AG09319 (cell line): ENCODE data around the gene INS.

Experiments
- DNase-seq: peaks from one replicate; pipeline ENCODE4 v3.0.0-alpha.2; 2010; ENCODE audit warnings: low read depth; ENCODE audit errors: extremely low read depth
- TF ChIP-seq, protein P1 (sequence below): IDR thresholded peaks from 2 replicates; pipeline ENCODE4 v1.5.1; 2011; ENCODE audit warnings: low read depth, mild to moderate bottlenecking, inconsistent platforms, low read length, moderate library complexity

The INS gene

DNA sequence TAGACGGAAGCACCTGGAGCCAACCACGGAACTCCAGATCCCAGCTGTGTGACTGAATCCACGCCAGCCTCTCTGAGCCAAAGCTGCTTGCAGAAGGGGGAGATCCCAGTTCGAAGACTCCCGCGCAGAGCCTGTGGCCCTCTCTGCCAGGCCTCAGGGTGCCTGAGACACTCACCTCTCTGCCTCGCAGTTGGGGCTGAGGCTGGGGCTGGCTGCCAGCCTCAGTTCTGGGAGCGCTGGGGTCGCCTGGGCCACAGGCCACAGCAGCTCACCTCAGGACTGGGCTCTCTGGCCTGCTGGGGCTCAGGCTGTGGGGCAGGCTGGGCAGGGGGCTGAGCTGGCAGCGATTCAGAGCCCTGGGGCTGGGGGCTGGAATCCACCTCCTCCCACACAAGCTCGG lies 13.6 kb downstream of the INS start:
- TF ChIP-seq, protein P1, sequence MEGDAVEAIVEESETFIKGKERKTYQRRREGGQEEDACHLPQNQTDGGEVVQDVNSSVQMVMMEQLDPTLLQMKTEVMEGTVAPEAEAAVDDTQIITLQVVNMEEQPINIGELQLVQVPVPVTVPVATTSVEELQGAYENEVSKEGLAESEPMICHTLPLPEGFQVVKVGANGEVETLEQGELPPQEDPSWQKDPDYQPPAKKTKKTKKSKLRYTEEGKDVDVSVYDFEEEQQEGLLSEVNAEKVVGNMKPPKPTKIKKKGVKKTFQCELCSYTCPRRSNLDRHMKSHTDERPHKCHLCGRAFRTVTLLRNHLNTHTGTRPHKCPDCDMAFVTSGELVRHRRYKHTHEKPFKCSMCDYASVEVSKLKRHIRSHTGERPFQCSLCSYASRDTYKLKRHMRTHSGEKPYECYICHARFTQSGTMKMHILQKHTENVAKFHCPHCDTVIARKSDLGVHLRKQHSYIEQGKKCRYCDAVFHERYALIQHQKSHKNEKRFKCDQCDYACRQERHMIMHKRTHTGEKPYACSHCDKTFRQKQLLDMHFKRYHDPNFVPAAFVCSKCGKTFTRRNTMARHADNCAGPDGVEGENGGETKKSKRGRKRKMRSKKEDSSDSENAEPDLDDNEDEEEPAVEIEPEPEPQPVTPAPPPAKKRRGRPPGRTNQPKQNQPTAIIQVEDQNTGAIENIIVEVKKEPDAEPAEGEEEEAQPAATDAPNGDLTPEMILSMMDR: no peak
- no peak for DNase-seq

DNA sequence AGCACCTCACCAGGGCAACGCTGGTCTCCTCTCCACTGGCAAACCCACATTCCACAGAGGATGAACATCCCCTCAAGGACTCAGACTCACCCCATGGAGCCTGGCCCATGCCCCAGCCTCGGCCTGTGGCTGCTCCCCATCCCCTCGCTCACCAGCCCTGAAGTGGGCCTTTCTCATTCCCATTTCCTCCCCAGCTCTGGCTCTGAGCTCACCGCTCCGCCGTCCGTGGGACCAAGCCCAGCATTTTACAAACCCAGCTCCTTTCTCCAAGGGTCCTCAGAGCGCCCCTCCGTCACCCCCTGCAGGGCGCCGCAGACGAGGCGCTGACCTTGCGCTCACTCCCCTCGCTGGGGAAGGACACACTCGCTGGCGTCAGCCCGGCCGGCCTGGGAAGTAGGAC lies 15.0 kb downstream of the INS start:
- DNase-seq: no peak
- TF ChIP-seq, protein P1: no peak

DNA sequence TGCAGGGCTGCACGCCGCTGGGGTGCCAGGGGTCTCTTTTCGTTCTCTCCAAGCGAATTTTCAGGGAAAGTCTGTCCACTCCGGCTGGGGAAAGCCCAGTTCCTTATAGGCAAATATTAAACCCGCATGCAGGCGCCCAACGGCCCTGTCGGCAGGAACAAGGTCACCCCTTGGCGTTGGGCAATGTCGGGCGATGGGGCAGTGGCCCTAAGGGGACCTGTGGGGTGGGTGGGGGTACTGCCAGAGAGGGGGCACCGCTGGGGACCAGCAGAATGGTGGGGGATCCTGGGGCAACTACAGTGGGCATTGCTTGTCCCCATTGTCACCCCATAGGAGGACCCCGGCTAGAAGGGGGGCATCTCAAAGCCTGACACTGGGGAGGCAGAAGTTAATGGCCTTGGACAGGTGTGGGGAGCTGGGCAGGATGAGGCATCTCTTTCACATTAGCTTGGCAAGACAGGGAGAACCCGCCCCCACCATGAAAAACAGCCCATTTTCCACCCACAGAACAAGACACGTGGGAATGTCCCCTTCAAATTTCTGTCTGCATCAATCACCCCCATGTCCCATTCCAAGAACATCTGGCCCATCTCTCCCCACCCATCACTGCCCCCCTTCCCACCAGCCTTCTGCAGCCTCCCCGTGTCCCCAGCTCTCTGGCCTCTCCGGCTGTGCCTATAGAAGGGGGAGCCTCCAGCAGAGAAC lies 16.3 kb downstream of the INS start:
- no peak for DNase-seq
- TF ChIP-seq, protein P1: no peak

DNA sequence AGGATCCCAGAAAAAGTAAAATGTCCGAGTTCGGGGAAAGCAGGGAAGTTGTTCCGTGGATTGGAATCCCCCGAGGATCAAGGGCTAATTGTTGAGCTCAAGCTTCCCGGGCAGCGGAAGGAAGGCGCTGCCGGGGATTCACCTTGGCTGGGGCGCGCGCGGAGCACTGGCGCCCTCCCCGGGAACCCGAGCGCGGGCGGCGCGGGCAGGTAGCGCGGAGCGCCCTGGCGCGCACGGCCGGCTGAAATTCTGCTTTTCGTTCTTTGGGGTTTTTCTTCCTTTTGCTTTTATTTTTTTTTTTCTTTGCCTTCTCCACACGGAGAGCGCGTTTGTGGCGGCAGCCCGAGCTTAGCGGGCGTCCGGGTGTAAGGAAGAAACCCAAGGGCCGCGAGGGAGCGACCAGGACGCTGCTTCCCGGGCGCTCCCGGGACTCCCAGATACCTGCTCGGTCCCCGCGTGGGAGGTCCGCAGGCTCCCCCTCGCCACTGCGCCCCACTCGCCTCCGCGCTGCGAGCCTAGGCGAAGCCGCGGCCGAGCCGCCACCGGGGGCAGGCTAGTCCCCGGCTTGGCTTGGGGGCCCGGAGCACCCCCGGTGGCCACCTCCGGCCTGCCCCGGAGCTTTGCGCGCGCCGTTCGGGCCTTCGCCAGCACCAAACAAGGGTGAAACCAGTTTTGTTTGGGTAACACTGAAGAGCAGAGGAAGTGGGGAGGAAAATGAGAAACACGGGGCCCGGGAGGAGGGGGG lies 17.0 kb downstream of the INS start:
- TF ChIP-seq, protein P1: no peak
- no peak for DNase-seq

DNA sequence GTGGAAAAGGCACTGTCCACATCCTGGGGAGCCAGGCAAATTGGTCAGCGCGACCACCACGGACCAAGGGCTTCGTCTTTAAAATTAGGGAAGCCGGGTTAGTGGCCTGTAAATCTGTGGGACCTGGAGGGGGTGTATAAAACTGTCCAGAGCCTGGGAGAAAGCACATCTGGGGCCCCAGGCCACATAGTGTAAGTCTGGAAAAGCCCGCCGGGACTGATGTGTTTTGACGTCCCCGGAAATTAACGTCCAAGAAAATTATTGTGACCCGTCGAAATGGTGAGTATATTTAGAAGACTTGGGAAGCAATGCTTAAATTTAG lies 17.6 kb downstream of the INS start:
- TF ChIP-seq, protein P1: no peak

DNA sequence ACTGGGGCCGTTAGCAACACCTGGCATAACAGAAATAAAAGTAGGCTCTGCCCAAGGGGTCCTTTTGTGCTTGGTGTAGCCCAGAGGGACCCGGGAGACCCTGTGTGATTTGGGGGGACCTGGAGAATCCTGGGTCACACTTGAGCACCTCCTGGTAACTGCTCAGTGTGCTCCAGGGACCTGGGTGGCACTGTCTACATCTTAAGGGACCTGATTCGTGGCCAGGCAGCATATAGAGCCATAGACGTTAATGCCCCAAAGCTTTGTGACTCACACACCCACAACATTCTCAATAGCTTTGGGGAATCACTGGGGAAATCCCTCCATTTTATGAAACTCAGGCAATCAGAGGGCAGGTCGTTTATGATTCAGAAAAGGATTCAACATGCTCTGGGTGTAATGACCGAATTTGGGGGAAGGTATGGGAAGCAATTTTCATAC lies 18.2 kb downstream of the INS start:
- TF ChIP-seq, protein P1: no peak
- DNase-seq: no peak

More for the DNA sequence above, 17.6 kb downstream of the INS start:
- DNase-seq: no peak

DNA sequence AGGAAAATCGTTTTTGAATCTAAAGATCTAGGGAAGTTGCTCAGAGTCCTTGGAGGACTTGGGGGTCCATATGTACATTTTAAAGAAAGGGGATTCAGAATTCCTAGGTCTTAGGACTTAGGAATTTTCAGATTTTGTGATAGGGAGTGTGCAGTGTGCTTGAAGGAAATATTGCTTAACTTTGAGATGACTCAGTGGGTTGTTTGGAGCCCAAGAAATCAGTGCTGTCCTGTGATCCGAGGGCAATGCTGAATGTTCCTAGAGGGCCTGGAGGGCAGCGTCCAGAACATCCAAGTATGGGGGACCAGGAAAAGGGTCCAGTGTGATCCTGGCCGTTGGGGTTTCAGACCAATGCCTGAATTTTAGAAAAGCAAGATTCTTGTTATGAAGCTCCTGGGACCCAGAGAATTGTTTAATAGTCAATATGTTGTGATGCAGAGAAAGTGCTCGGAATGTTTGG lies 18.7 kb downstream of the INS start:
- TF ChIP-seq, protein P1: no peak
- DNase-seq: no peak
